ENCODE results near the gene NIT2. TPM values are rescaled to one million over a fixed set of nuclear protein-coding genes. Genes with fewer than 3 reads are reported as not detected.

Gene NIT2
- total RNA-seq, 1 donor from 2014 or later: 56.4 TPM

DNA sequence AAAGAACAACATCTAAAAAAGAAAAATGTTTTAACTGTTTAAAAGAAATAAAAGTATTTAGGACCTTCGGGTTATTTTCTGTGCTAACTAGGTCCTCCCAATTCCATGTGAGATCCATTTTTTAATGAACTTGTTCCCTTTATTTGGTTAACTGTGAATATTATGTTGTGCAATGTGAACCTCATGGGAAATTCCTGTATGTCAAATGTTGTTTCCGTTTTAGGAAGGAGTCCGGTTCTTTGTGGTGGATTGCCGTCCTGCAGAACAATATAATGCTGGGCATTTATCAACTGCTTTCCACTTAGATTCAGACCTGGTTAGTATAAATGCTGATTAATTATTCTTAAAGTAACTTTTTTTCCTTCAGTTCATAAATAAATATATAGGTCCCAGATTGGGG is 35.5 kb upstream of the NIT2 start:
- Mint-ChIP-seq H3K27ac (no peak overlapping the region), H3K9me3 (no peaks in the 10 kb centered on the region), H3K4me3 (no peak overlapping the region), H3K4me1 (no peaks in the 10 kb centered on the region), H3K27me3 (ENCODE audit: low read depth) (no peaks in the 10 kb centered on the region), H3K36me3 (peaks cover 23% of the 10 kb centered on the region)
- no peak for DNase-seq (ENCODE audit: low spot score in 2 of 2, unreplicated experiment in 2 of 2)
- TF ChIP-seq, protein P1, sequence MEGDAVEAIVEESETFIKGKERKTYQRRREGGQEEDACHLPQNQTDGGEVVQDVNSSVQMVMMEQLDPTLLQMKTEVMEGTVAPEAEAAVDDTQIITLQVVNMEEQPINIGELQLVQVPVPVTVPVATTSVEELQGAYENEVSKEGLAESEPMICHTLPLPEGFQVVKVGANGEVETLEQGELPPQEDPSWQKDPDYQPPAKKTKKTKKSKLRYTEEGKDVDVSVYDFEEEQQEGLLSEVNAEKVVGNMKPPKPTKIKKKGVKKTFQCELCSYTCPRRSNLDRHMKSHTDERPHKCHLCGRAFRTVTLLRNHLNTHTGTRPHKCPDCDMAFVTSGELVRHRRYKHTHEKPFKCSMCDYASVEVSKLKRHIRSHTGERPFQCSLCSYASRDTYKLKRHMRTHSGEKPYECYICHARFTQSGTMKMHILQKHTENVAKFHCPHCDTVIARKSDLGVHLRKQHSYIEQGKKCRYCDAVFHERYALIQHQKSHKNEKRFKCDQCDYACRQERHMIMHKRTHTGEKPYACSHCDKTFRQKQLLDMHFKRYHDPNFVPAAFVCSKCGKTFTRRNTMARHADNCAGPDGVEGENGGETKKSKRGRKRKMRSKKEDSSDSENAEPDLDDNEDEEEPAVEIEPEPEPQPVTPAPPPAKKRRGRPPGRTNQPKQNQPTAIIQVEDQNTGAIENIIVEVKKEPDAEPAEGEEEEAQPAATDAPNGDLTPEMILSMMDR (IDR thresholded peaks at IDR 0.05; ENCODE audit: unreplicated experiment): no peak

DNA sequence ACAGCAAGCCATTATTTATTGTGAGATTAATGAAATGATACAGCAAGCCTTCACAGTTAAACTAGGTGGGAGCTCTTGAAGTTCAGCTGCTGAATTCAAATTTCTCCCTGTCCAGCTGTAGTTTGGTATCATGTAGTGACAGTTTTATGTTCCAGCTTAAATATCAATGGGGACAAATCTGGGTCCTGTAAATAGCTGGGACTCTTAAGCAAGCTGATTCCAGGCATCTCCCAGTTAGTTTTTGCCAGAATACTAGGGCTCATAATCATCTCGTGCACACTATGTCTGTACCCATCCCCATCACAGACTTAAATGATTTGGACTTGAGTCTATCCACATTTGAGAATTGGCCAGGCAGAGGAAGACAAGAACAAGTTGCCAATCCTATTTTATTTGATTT is 27.9 kb upstream of the NIT2 start:
- H3K27ac Mint-ChIP-seq: no peak overlapping the region

DNA sequence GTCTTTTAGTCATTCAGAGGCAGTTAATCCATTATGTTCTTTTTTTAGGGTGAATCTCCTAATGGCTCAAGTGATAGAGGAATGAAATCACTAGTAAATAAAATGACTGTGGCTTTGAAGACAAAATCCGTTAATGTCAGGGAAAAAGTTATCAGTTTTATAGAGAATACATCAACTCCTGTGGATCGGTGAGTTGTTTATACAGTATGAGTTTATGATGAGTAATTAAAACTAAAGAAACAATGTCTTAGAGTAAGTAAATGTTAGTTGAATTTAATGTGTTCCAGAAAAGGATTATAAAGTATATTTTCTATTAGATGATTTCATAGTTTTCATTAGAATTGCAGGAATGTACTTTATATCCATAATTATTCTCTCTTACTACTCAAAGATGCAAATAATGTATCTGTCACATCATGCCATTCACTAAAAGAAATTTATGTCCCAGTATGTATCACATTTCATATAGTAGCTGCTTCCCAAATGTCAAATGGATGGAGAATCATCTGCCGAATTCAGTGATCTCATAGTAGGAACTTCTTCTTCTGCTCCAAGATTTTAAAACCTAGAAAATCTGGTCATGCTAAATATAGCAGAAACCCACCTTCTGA is 24.1 kb upstream of the NIT2 start:
- H3K36me3 Mint-ChIP-seq: peaks cover 14% of the 10 kb centered on the region
- TF ChIP-seq, protein P1 (IDR thresholded peaks at IDR 0.05; ENCODE audit: unreplicated experiment): no peak
- H3K27me3 Mint-ChIP-seq (ENCODE audit: low read depth): no peaks in the 10 kb centered on the region

More for the DNA sequence above, 27.9 kb upstream of the NIT2 start:
- TF ChIP-seq, protein P1 (IDR thresholded peaks at IDR 0.05; ENCODE audit: unreplicated experiment): no peak
- Mint-ChIP-seq H3K4me3 (no peak overlapping the region), H3K9me3 (no peaks in the 10 kb centered on the region), H3K27me3 (ENCODE audit: low read depth) (no peaks in the 10 kb centered on the region), H3K4me1 (no peaks in the 10 kb centered on the region), H3K36me3 (peaks cover 17% of the 10 kb centered on the region)
- DNase-seq (ENCODE audit: low spot score in 2 of 2, unreplicated experiment in 2 of 2): no peak

DNA sequence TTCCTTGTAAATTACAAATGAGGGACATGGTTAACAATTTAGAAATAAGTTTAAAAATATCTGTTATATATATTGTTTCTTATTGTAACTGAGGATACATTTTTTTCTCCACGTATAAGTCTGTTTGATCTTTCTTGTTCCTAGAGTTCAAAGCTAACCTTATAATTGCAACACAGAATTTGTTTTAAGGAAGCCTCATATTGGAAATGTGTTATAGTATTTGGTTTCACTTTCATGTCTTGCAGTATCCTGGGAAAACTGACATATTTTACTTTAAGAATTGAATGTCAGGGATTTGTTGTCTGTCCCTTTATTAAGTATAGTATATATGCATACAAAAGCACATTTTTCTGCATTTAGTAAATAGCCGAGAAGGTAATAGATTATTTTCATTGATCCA is 23.5 kb upstream of the NIT2 start:
- TF ChIP-seq, protein P1 (IDR thresholded peaks at IDR 0.05; ENCODE audit: unreplicated experiment): no peak
- no peaks in the 10 kb centered on the region for H3K9me3 Mint-ChIP-seq

More for the DNA sequence above, 24.1 kb upstream of the NIT2 start:
- H3K4me1 Mint-ChIP-seq: no peaks in the 10 kb centered on the region
- no peaks in the 10 kb centered on the region for H3K9me3 Mint-ChIP-seq
- H3K27ac Mint-ChIP-seq: no peak overlapping the region
- DNase-seq (ENCODE audit: low spot score in 2 of 2, unreplicated experiment in 2 of 2): no peak
- no peak overlapping the region for H3K4me3 Mint-ChIP-seq

DNA sequence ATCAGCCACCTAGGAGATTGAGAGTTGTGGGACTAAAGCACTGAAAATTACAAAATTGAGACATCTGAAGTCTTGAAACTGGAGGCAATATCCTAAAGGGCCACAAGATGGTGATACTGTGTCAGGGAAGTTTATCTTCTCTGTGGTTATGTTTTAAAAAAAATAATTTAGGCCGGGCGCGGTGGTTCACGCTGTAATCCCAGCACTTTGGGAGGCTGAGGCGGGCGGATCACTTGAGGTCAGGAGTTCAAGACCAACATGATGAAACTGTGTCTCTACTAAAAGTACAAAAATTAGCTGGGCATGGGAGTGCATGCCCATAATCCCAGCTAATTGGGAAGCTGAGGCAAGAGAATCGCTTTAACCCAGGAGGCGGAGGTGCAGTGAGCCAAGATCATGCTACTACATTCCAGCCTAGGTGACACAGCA is 17.9 kb upstream of the NIT2 start:
- Mint-ChIP-seq H3K36me3 (peaks cover 5% of the 10 kb centered on the region), H3K9me3 (no peaks in the 10 kb centered on the region), H3K27me3 (ENCODE audit: low read depth) (no peaks in the 10 kb centered on the region)

More for the DNA sequence above, 23.5 kb upstream of the NIT2 start:
- no peak overlapping the region for H3K27ac Mint-ChIP-seq
- DNase-seq (ENCODE audit: low spot score in 2 of 2, unreplicated experiment in 2 of 2): no peak
- no peak overlapping the region for H3K4me3 Mint-ChIP-seq
- H3K4me1 Mint-ChIP-seq: no peaks in the 10 kb centered on the region
- H3K36me3 Mint-ChIP-seq: peaks cover 12% of the 10 kb centered on the region
- H3K27me3 Mint-ChIP-seq (ENCODE audit: low read depth): no peaks in the 10 kb centered on the region

More for the DNA sequence above, 17.9 kb upstream of the NIT2 start:
- TF ChIP-seq, protein P1 (IDR thresholded peaks at IDR 0.05; ENCODE audit: unreplicated experiment): peak; percentile 77
- Mint-ChIP-seq H3K4me1 (no peaks in the 10 kb centered on the region), H3K4me3 (no peak overlapping the region), H3K27ac (no peak overlapping the region)
- no peak for DNase-seq (ENCODE audit: low spot score in 2 of 2, unreplicated experiment in 2 of 2)

Data from mesothelial cell of epicardium (in vitro differentiated cells).